Measurements from ENCODE around the gene UTP4. TPM values are rescaled to one million over a fixed set of nuclear protein-coding genes. Genes with fewer than 3 reads are reported as not detected.

Gene UTP4
- total RNA-seq, 4 donors from 2014 or later, result 13.3 to 22.0 (median 15.0) TPM

DNA sequence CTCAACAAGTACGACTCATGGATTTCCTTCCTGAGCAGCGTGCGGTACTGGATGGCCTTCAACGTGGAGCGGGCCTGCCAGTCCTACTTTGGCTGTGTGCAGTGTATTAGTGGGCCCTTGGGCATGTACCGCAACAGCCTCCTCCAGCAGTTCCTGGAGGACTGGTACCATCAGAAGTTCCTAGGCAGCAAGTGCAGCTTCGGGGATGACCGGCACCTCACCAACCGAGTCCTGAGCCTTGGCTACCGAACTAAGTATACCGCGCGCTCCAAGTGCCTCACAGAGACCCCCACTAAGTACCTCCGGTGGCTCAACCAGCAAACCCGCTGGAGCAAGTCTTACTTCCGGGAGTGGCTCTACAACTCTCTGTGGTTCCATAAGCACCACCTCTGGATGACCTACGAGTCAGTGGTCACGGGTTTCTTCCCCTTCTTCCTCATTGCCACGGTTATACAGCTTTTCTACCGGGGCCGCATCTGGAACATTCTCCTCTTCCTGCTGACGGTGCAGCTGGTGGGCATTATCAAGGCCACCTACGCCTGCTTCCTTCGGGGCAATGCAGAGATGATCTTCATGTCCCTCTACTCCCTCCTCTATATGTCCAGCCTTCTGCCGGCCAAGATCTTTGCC, 18.0 kb upstream of the UTP4 start:
- TF ChIP-seq, protein P1, sequence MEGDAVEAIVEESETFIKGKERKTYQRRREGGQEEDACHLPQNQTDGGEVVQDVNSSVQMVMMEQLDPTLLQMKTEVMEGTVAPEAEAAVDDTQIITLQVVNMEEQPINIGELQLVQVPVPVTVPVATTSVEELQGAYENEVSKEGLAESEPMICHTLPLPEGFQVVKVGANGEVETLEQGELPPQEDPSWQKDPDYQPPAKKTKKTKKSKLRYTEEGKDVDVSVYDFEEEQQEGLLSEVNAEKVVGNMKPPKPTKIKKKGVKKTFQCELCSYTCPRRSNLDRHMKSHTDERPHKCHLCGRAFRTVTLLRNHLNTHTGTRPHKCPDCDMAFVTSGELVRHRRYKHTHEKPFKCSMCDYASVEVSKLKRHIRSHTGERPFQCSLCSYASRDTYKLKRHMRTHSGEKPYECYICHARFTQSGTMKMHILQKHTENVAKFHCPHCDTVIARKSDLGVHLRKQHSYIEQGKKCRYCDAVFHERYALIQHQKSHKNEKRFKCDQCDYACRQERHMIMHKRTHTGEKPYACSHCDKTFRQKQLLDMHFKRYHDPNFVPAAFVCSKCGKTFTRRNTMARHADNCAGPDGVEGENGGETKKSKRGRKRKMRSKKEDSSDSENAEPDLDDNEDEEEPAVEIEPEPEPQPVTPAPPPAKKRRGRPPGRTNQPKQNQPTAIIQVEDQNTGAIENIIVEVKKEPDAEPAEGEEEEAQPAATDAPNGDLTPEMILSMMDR (IDR thresholded peaks at IDR 0.05), result no peak
- no peak for TF ChIP-seq POLR2A (IDR thresholded peaks at IDR 0.05)
- no peak overlapping the region for H3K4me3 ChIP-seq (ENCODE audit: low read depth, poor library complexity, severe bottlenecking)
- DNase-seq (ENCODE audit: low spot score in 2 of 2), result peak in 1 of 2 donors; percentile 70
- intact Hi-C loops (cut with DNase I; ENCODE audit: low total_unique reads), result no loop called here
- 89 to 92% methylated on average over 25 of the region's 25 CpGs for WGBS, 2 donors

DNA sequence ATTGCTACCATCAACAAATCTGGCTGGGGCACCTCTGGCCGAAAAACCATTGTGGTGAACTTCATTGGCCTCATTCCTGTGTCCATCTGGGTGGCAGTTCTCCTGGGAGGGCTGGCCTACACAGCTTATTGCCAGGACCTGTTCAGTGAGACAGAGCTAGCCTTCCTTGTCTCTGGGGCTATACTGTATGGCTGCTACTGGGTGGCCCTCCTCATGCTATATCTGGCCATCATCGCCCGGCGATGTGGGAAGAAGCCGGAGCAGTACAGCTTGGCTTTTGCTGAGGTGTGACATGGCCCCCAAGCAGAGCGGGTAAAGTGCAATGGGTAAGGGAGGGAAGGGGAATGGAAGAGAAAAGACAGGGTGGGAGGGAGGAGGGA, 17.5 kb upstream of the UTP4 start:
- H3K4me3 ChIP-seq (ENCODE audit: low read depth, poor library complexity, severe bottlenecking), result no peak overlapping the region
- WGBS, 2 donors, result 95% methylated on average over 6 of the region's 6 CpGs
- no peak for TF ChIP-seq POLR2A (IDR thresholded peaks at IDR 0.05)
- TF ChIP-seq, protein P1 (IDR thresholded peaks at IDR 0.05), result no peak
- peak in 1 of 2 donors; percentile 53 for DNase-seq (ENCODE audit: low spot score in 2 of 2)
- intact Hi-C loops (cut with DNase I; ENCODE audit: low total_unique reads), result no loop called here

DNA sequence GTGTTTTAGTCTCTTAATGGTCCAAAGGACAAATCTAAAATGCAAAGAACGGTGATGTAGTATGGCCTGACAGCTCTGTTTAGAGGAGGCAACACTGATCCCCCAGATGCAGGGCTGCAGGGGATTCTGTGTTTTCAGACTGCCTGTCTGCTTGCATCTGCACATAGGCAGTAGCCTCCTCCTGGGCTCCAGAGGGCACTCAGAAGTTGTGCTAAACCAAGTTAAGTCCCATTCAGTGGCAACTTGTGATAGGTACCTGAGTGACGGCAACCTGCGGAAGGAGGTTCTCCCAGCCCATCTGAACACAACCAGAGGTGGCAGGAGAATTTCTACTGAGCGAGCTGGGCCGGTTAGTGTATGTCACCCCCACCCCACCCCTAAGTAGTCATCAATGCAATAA, 17.1 kb upstream of the UTP4 start:
- 91 to 92% methylated on average over 5 of the region's 5 CpGs for WGBS, 2 donors
- DNase-seq (ENCODE audit: low spot score in 2 of 2), result peak in 1 of 2 donors; percentile 57
- no peak overlapping the region for H3K4me3 ChIP-seq (ENCODE audit: low read depth, poor library complexity, severe bottlenecking)
- intact Hi-C loops (cut with DNase I; ENCODE audit: low total_unique reads), result no loop called here
- TF ChIP-seq, protein P1 (IDR thresholded peaks at IDR 0.05), result no peak
- no peak for TF ChIP-seq POLR2A (IDR thresholded peaks at IDR 0.05)

DNA sequence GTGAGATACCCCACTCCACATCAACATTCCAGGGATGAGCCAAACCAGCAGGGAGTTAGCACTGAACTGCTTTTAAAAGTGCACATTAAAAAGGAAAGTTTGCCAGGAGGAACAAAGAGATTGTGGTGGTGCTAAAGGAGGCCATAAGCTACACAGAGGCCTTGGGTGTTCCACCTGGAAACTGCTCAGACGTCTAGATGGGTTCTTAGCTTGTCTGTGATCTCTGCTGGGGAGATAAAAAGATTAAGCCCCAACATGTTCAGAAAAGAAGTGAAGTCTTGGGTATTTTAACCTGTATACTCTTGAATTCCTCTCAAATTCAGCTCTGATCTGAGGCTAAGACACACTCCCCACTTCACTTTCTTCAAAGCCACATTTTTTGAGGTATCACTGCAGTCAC, 16.6 kb upstream of the UTP4 start:
- TF ChIP-seq, protein P1 (IDR thresholded peaks at IDR 0.05), result no peak
- TF ChIP-seq POLR2A (IDR thresholded peaks at IDR 0.05), result no peak
- WGBS, 2 donors, result 50 to 54% methylated on average over 1 of the region's 1 CpG
- intact Hi-C loops (cut with DNase I; ENCODE audit: low total_unique reads), result no loop called here

DNA sequence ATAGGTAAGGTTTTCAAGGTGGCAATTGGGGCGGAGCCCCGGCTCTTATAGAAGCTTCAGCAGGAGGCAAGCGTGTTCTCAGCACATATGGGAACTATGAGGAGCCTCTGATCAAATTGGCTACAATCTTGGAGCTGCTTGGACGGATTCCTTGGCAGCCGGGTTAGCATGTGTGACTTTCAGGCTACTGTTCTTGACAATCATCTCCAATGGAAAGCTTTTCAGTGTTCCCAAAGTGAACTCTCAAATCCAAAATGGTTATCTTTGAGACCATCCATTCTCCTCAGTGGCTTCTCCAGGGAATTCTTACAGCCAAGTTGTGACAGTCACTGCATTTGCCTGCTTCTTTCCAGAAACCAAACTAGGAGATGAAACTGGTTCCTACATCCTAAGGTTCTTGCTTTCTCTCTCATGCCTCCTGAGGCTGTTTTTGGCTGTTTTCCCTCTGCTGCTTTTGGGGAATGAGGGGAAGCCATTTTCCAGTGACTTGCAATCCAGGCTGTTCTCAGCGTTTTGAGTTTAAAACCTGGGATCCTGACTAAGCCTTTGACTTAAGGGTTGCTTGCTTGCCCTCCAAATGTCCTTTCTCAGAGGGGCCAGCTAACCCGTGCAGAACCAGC, 16.1 kb upstream of the UTP4 start:
- WGBS, 2 donors, result 66 to 76% methylated on average over 7 of the region's 7 CpGs
- H3K4me3 ChIP-seq (ENCODE audit: low read depth, poor library complexity, severe bottlenecking), result no peak overlapping the region
- TF ChIP-seq POLR2A (IDR thresholded peaks at IDR 0.05), result no peak
- TF ChIP-seq, protein P1 (IDR thresholded peaks at IDR 0.05), result no peak
- intact Hi-C loops (cut with DNase I; ENCODE audit: low total_unique reads), result no loop called here
- DNase-seq (ENCODE audit: low spot score in 2 of 2), result peak in 1 of 2 donors; percentile 60

More for the DNA sequence above, 16.6 kb upstream of the UTP4 start:
- H3K4me3 ChIP-seq (ENCODE audit: low read depth, poor library complexity, severe bottlenecking), result no peak overlapping the region
- no peak for DNase-seq (ENCODE audit: low spot score in 2 of 2)

Data from lower leg skin (tissue), 4 donors.